GM19240 (cell line): Measurements from ENCODE around the gene NCK2.
"Not testable (repeated sequence)": the region's sequence is repeated elsewhere in the genome, so short reads cannot be mapped to it uniquely, and the experiment has no call there.

Experiments used
- DNase-seq: peaks from one replicate; pipeline ENCODE4 v3.0.0; 2011; ENCODE audit warnings: low spot score; ENCODE audit not compliant: insufficient read length

The NCK2 gene

DNA sequence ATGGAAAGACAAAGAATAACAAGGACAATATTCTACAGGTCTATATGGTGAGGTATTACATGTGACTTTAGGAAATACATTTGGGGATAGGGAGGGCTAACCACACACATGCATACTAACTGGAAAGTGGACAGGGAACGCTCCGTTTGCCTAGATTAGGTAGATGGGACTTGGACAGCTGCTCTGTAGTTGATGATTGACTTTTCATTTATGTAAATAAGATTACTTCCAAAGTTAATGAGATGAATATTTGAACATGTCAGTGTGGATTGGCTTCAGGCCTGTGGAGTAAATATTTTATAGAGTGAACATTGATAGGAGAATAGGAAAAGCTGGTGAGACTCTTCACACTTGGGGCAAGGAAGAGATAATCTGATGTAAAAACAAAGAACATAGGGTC lies 142.0 kb downstream of the NCK2 start:
- no peak for DNase-seq

GRCh38 chr2:105887256-105887655 lies 142.5 kb downstream of the NCK2 start:
- no peak for DNase-seq

DNA sequence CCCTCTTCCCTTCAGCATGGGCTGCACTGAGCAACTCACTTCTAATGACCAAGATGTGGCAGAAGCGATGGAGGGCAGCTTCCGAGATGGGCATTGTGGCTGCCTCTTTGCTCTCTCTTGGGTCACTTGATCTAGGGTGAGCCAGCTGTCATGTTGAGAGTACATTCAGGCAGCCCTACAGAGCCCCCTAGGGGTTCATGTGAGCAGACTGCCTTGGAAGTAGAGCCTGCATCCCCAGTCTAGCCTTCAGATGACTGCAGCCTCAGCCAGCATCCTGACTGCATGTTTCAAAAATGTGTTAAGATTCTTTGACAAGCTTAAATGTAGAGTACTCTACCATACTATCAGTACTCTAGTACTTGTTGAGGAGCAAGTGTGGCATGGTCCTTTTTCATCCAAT lies 143.9 kb downstream of the NCK2 start:
- no peak for DNase-seq

DNA sequence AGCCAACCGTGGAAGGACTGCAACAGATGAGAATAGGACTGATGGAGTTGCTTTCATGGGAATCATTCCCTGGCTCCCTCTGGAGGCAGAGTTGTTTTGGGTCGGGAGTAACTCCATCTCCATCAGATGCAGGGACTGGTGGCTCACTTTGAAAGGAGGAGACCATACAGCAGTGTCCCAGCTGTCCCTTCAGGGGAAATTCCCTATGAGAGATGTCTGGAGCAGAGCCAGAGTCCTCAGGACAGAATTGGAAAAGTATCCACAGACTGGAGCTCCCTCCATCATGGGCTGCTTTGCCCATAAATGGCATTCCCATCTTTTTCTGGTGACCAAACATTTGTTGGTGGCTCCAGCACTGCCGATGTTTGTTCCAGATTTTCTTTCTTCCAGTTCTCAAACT lies 144.3 kb downstream of the NCK2 start:
- no peak for DNase-seq

DNA sequence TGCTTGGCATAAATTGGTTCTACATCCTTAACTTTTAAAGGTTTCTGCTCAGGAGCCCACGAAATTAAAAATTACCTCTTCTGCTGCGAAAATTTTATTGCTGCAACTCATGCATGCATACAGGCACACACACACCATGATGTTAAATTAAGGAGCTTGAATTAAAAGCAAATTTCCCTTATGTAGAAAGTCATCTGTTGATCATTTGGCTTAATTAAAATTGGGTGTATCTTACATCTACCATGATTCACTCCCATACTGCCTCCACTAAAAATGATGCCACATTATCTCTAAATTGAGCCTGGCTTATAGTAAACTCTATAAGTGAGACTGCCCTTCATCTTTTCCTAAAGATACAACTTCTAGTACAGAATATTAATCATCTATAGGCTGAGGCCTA lies 145.4 kb downstream of the NCK2 start:
- no peak for DNase-seq

DNA sequence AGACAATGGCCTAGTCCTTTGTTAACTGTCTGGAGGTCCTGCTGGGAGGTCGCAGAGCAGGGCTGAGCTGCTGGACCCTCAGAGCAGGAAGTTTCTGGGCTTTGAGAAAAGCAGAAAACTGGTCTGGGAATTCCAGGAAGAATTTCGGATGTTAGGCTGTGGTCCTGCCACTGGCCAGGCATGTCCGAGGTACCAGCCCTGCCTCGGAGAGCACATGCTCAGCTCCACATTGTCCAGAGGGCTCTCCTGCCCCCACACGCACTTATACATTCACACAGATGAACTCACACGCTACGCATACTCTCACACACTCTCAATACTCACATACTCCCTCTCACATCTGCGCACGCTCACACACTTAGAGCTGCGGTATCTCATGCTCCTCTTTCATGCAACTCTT lies 146.1 kb downstream of the NCK2 start:
- DNase-seq = no peak

DNA sequence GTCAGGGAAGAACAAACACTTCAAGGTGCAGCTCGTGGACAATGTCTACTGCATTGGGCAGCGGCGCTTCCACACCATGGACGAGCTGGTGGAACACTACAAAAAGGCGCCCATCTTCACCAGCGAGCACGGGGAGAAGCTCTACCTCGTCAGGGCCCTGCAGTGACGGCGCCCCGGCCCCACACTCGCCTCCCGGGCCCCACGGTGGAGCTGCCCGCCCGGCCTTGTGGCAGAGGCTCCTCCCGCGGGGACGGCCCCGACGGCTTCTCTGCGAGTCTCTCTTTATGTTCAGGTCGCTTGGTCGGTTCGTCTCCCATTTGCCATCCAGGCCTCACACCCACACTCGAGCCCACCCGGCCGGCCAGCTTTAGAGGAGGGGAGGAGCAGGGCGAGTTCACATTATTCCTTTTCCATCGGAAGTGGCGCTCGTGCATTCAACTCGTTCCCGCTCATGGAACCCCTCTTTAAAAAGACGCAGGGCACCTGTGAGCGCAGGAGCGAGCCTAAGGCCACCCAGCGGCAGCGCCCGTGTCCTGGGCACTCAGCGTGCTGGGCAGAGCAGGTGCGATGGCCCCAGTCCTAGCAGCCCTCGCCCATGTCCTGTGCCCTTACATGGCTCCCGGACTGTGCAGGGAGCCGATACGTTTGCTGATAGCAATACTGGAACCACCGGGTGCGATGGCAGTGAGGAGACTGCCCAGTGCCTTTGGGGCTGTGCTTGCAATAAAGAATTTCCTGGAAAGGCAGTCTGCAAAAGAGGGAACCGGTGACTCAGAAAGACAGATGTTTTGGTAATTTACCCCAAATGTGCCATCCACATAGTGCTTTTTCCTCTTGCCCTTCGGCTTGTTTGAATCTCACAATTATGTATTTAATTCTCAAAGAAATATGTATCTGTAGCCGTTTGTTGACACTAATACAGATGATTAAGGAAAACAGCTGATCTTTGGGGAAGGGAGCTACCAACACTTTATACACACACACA lies 148.6 kb downstream of the NCK2 start:
- DNase-seq = no peak

DNA sequence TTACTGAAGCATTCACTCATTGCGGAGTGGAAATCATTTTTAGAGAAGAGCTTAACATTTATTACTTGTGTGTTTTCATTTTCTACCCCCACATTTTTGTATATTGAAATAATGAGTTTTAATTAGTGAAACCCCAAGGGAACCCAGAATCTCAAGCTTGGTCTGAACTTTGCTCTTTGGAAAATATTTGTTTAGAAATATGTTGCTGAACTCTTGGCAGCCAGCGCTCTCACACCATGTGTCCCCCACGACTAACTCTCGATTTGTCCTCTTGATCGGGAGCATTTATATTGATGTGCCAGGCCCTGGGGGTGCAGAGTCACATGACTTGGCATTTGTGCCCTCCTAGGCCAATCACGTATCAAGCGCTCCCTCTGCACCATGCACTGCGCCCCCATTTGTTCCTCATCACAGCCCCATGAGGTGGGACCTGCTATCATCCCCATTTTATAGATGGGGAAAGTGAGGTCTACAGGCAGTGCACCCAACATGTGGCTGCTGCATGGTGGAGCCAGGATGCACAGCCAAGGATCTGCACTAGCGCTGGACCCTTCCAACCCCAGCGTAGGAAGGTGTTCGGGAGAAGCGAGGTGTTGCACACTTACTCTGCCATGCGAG lies 149.7 kb downstream of the NCK2 start:
- no peak for DNase-seq

DNA sequence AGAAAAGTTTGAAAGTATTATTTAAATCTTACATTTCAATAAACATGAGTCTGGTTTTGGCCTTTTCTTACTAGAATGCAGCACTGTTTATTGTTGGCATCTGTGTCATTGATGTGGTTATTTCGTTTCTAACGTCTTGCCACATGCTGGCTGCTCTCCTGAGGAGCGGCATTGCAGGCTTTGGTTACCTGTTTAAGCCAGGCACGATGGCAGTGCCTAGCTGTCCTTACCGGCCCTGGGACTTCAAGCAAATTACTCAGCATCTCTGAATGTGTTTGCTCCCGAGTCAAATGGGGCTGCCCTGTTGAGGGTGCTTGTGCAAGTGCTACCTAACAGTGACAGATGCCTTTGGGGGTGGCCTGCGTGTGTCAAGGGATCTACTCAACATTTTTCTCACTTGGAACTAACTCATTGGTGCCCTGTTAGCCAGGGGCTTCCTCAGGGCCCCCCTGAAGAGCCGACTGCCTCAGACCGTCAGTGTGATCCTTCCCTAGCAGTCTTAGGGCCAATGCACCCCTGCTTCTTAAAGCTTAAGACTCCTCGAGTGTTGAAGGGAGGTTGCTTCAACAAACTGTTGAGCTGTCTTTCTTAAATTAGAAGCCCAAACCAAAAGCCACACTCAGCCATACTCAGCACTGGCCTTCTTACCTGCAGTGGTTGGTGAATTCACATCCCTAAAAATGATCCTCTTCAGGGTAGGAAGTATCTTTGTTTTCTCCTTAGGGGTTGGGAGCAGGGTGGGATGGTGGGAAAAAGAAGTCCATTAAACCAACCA lies 151.5 kb downstream of the NCK2 start:
- DNase-seq = no peak

DNA sequence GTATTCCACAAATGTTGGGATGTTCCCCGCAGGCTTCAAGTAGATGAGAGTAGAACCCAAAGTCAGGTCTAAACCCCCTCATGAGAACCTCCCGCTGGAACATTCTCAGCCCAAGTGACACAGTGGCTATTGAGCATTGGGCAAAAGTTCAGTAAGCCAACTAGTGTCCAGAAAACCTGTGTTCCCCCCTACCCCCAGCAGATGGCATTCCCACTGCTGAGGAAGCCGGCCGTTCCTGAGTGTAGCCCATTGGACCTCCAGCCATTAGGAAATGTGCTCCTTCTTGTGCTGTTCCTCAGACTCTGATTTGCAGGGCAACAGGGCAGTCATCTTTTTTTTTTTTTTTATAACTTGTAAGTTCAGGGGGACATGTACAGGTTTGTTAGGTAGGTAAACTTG lies 152.1 kb downstream of the NCK2 start:
- no peak for DNase-seq

- not testable (repeated sequence) for DNase-seq
Measured at GRCh38 chr2:105897694-105898093, 153.0 kb downstream of the NCK2 start.

DNA sequence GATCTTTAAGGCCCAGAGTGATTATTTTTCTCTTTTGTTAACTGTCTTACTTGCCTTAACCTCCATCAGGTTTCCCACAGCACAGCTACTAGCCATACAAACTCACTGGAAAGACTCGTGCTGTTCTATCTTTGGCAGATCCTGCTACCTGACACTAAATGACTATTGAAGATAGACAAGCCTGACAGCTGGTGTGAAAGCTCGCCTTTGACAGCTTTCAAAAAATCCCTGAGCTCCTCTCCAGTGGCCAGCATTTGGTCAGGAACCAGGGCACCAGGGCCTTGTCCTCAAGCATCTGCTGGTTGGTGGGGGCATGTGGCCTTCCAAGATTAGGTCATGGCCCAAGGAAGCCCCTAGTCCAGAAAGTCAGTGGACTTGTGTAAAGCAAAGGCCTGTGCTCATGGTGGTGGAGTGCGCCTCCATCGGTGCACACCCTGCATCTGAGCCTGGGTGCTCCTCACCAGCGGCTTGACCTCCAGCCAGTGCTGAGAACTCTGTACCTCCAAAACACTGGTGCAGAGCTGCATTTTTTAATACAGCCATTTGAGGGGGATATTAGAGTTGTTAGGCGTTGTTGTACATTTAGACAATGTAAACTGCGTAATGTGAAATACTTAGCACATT lies 158.5 kb downstream of the NCK2 start:
- DNase-seq = no peak

GRCh38 chr2:105904938-105905337 lies 160.2 kb downstream of the NCK2 start:
- DNase-seq = peak; percentile 35

GRCh38 chr2:105906481-105906880 lies 161.8 kb downstream of the NCK2 start:
- no peak for DNase-seq

- no peak for DNase-seq
Measured at GRCh38 chr2:105907184-105907583, 162.5 kb downstream of the NCK2 start.

DNA sequence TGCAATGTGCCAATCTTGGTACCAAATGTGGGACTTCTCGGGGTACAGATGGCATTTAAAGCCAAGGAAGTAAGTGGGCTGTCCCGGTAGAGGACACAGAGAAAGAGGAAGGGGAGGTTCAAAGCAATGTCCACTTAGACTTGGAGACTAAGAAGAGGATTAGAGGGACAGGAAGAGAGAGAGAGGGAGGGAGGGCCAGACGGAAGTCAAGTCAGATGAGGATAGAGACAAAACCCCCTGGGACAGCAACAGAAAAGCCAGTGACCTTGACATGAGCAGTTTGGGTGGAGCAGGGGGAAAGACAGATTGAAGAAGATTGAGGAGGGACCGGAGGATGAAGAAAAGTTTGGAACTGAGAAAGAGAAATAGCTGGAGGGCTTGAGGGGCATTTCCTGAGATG lies 164.5 kb downstream of the NCK2 start:
- DNase-seq = no peak

DNA sequence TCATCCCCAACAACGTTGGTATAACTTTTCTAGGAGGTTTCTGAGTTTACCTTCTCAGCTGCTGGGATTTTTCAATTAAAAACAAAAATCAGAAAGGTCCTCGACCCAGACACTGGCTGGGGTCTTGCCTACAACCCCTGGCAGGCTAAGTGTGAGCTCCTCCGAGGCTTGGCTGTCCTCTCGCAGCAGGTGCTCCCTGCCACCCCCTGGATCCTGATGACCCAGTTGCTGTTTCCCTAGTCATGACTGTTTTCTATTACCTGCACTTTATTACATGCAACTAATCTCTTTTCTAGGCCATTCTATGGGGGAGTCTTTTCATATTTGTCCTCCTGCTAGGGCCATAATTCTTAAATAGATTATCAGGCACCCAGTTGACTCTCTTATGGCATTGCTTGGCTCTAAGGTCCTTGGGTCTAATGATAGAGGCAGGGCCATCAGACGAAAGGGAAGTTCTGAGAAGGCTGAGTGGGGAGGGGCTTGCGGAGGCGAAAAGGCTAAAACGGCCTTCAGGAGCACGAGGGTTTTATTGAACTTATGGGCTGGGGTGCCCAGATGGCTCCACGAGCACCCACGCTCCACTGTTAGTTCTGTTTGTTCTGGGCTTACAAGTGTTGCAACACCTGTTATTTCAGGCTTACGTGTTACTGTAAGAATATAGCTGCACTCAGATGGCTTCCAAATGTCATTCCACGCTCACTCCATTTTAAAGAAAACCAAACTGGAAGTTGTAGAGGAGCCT lies 166.0 kb downstream of the NCK2 start:
- DNase-seq = no peak

GRCh38 chr2:105911425-105911824 lies 166.7 kb downstream of the NCK2 start:
- DNase-seq = no peak

- DNase-seq = no peak
Measured at GRCh38 chr2:105912081-105912480, 167.4 kb downstream of the NCK2 start.

GRCh38 chr2:105915005-105915558 lies 170.4 kb downstream of the NCK2 start:
- no peak for DNase-seq

GRCh38 chr2:105917226-105917625 lies 172.5 kb downstream of the NCK2 start:
- no peak for DNase-seq
